NCI-H82 treated with DMSO at 0.1 percent for 48 hours (cell line): ENCODE measurements around the gene LALBA.
"Not testable (repeated sequence)": the region's sequence is repeated elsewhere in the genome, so short reads cannot be mapped to it uniquely, and the experiment has no call there.

Experiments
- DNase-seq: peaks from one replicate; lab custom pipeline; 2025; ENCODE audit not compliant: unreplicated experiment; lab: John Stamatoyannopoulos, UW

LALBA gene

GRCh38 chr12:48532601-48533000 is 37.2 kb downstream of the LALBA start:
- no peak for DNase-seq

- no peak for DNase-seq
Measured at GRCh38 chr12:48527891-48528670, 41.8 kb downstream of the LALBA start.

GRCh38 chr12:48525332-48525731 is 44.5 kb downstream of the LALBA start, which contains the start of gene OR8S1:
Gene OR8S1, plus strand, starts transcription at chr12:48525632. Its CDS starts 0 bp downstream, at chr12:48525632.
- DNase-seq, result no peak

DNA sequence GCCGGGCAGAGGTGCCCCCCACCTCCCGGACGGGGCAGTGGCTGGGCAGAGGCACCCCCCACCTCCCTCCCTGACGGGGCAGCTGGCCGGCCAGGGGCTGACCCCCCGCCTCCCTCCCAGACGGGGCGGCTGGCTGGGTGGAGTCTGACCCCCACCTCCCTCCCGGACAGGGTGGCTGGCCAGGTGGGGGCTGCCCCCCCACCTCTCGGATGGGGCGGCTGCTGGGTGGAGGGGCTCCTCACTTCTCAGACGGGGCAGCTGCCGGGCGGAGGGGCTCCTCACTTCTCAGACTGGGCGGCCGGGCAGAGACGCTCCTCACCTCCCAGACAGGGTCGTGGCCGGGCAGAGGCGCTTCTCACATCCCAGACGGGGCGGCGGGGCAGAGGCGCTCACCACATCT is 49.5 kb downstream of the LALBA start:
- not testable (repeated sequence) for DNase-seq
